Panc1 (cell line): ENCODE data around the gene MOB2. TPM values are rescaled to one million over a fixed set of nuclear protein-coding genes. Genes with fewer than 3 reads are reported as not detected.
A peak's percentile ranks its signal among the peaks of the same experiment; 100 is the strongest.

Experiments
- ATAC-seq: fragments of 200-7000 bp; cut with Tn5 transposase; 2 replicates; pipeline ENCODE4 v1.9.1; 2020; ENCODE audit warnings: mild to moderate bottlenecking, moderate library complexity
- BruUV-seq: library from RNA; stranded (reverse); fragments of 400-500 nt; replicated peaks from 2 replicates; lab custom pipeline; 2021; lab: Mats Ljungman, UMichigan
- CTCF ChIA-PET: fragments of 300-600 bp; sonication (Branson Sonifier 250); formaldehyde crosslinking; loops from one replicate; lab custom pipeline; 2022; ENCODE audit warnings: antibody characterized with exemption; lab: Charles Lee
- POLR2A ChIA-PET: fragments of 300-600 bp; sonication (Branson Sonifier 250); formaldehyde crosslinking; loops from one replicate; lab custom pipeline; 2022; ENCODE audit warnings: antibody characterized with exemption; lab: Charles Lee
- DNase-seq: peaks from one replicate; pipeline ENCODE4 v3.0.0-alpha.2; 2010; ENCODE audit warnings: low read depth, low spot score
- H3K27ac ChIP-seq: 2 replicates; pipeline ENCODE4 v1.5.1; 2011; ENCODE audit warnings: mild to moderate bottlenecking, low read length, inconsistent platforms
- H3K27me3 ChIP-seq: fragments of 200-500 bp; sonication (Bioruptor generic); 2 replicates; pipeline ENCODE4 v1.6.0; 2014; ENCODE audit warnings: low read length, inconsistent platforms; ENCODE audit not compliant: control insufficient read depth, insufficient read depth
- H3K36me3 ChIP-seq: fragments of 200-500 bp; sonication (Bioruptor generic); 2 replicates; pipeline ENCODE4 v1.5.1; 2014; ENCODE audit warnings: inconsistent platforms, mild to moderate bottlenecking, low read length, moderate library complexity; ENCODE audit not compliant: control insufficient read depth, insufficient read depth
- H3K4me1 ChIP-seq: 2 replicates; pipeline ENCODE4 v1.5.1; 2011; ENCODE audit warnings: inconsistent platforms, mild to moderate bottlenecking, low read length, moderate library complexity; ENCODE audit not compliant: control insufficient read depth, insufficient read depth
- H3K4me3 ChIP-seq, 2 experiments: 2 replicates each; pipeline ENCODE4 v1.5.1; 2011 to 2012; ENCODE audit warnings: low read depth in 2 of 2, low read length in 2 of 2, mild to moderate bottlenecking in 2 of 2, inconsistent platforms in 1 of 2, moderate library complexity in 1 of 2
- H3K9me3 ChIP-seq: fragments of 200-500 bp; sonication (Bioruptor generic); 2 replicates; pipeline ENCODE4 v1.5.1; 2014; ENCODE audit warnings: low read depth, mild to moderate bottlenecking, inconsistent platforms, low read length, moderate library complexity; ENCODE audit not compliant: control insufficient read depth, insufficient read depth
- POLR2AphosphoS5 ChIP-seq: IDR thresholded peaks from 2 replicates; pipeline ENCODE4 v1.6.1; 2012; ENCODE audit warnings: mild to moderate bottlenecking, low read depth, low read length, moderate library complexity
- SIN3A ChIP-seq: IDR thresholded peaks from 2 replicates; pipeline ENCODE4 v1.6.1; 2012; ENCODE audit warnings: low read depth, mild to moderate bottlenecking, low read length, moderate library complexity, borderline replicate concordance; ENCODE audit not compliant: insufficient read depth
- TCF7L2 ChIP-seq: IDR thresholded peaks from 2 replicates; pipeline ENCODE4 v1.6.1; 2011; ENCODE audit warnings: mild to moderate bottlenecking, low read depth, low read length, inconsistent platforms
- in situ Hi-C: cut with HindIII; loops from 2 replicates; pipeline ENCODE4 v1.10.0; 2016; ENCODE audit warnings: low sequenced_read_pairs, low pct_unique_long_range_greater_than_20kb
- intact Hi-C: fragments of 100-400 bp; cut with micrococcal nuclease; formaldehyde crosslinking; loops from one replicate; pipeline ENCODE4 v1.10.0; 2022; ENCODE audit not compliant: unreplicated experiment
- total RNA-seq: library from RNA; stranded (reverse); gene quantifications from one replicate; pipeline ENCODE4 v1.2.1, GENCODE V29; 2021; ENCODE audit not compliant: unreplicated experiment
- TF ChIP-seq, protein P1 (sequence below): fragments of 450-650 bp; IDR thresholded peaks from 2 replicates; pipeline ENCODE4 v1.5.1; 2017; ENCODE audit warnings: mild to moderate bottlenecking
- TF ChIP-seq, protein P2 (sequence below), 2 experiments: IDR thresholded peaks; 2 replicates each; pipeline ENCODE4 v1.6.1; 2011 to 2012; ENCODE audit warnings: low read depth in 2 of 2, control low read depth in 1 of 2, low read length in 1 of 2, mild to moderate bottlenecking in 1 of 2, moderate library complexity in 1 of 2; ENCODE audit not compliant: insufficient read depth in 1 of 2

Gene MOB2
- total RNA-seq, 1 experiment from 2014 or later: 51.2 TPM

DNA sequence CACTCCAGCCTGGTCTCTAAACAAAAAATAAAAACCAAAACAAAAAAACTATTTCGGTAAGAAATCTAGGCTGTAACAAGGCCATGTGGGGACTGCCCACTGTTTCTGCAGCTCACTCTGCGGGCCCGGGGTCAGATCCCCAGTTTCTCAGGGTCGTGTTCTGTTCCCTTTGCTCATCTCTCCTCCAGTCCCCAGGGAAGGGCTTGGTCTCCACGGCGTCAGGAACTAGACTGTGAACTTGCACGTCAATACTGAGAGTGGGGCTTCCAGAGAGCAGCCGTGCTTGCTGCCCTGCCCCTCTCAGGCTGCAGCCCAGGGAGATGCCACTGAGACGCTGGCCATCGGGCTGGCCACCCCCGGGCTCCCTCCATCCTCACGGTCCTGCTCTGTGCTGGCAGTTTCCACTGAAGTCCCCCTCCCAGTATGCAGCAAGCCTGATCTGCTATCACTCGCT lies 33.7 kb upstream of the MOB2 start:
- Histone ChIP-seq H3K4me3 (no peak overlapping the region), H3K36me3 (no peaks in the 10 kb centered on the region), H3K4me1 (peaks cover 18% of the 10 kb centered on the region), H3K9me3 (no peaks in the 10 kb centered on the region), H3K27me3 (no peaks in the 10 kb centered on the region), H3K27ac (no peak overlapping the region)
- intact Hi-C loops: no loop called here
- no peak for DNase-seq
- in situ Hi-C loops: no loop called here
- no TSS peak for BruUV-seq
- TF ChIP-seq, protein P1, sequence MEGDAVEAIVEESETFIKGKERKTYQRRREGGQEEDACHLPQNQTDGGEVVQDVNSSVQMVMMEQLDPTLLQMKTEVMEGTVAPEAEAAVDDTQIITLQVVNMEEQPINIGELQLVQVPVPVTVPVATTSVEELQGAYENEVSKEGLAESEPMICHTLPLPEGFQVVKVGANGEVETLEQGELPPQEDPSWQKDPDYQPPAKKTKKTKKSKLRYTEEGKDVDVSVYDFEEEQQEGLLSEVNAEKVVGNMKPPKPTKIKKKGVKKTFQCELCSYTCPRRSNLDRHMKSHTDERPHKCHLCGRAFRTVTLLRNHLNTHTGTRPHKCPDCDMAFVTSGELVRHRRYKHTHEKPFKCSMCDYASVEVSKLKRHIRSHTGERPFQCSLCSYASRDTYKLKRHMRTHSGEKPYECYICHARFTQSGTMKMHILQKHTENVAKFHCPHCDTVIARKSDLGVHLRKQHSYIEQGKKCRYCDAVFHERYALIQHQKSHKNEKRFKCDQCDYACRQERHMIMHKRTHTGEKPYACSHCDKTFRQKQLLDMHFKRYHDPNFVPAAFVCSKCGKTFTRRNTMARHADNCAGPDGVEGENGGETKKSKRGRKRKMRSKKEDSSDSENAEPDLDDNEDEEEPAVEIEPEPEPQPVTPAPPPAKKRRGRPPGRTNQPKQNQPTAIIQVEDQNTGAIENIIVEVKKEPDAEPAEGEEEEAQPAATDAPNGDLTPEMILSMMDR: no peak
- TF ChIP-seq TCF7L2 (no peak), POLR2AphosphoS5 (no peak), SIN3A (no peak)
- no peak for ATAC-seq
- ChIA-PET POLR2A (no interaction called here), CTCF (no interaction called here)

DNA sequence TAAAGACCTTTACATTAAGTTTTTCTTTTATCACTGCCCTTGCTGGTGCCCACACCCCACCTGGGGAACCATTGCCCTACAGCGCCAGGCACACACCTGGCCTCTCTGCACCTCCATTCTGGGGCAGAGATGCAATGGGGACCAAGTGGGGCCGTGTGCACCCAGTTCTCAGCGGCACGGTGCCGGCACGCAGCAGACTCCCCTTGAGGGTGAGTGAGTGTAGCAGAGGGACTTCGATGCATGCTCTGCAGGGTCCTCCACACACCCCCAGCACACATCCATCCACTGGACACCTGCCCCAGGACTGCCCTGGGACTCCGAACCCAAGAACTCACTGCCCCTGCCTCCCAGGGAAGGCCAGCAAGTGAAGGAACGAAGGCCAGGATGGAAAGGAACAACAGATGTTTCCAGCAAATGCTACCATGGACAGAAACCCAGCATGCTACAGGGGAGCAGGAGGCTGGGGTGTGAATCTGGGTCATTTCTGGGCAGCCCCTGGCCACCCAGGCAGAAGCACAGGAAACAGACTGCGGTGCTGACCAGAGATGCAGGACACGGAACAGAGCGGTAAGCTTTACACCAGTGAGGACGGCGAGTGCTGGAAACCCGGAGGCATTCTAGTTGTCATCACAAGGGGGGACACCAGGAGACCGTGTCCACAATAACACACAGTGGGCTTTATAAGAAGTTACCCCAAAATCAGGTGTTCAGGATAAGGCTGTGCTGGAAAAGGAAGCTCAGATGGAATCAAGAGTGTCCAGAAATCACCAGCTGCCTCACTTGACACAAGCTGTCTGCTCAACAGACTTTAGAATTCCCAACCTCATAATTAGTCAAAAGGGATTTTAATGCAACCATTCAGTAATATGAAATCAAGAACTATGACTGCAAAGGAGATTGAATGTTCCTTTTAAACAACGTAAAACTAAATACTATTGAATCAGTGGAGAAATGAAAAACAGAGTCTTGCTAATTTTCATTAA lies 32.7 kb upstream of the MOB2 start:
- DNase-seq: no peak
- no peak for ATAC-seq
- Histone ChIP-seq H3K9me3 (no peaks in the 10 kb centered on the region), H3K36me3 (no peaks in the 10 kb centered on the region), H3K4me3 (no peak overlapping the region), H3K27me3 (no peaks in the 10 kb centered on the region), H3K4me1 (peaks cover 22% of the 10 kb centered on the region), H3K27ac (no peak overlapping the region)
- intact Hi-C loops: loop anchor here (10.0 kb wide), 2 partner anchors 215 to 315 kb away; partner anchors contain the start of gene TOLLIP
- no peak for TF ChIP-seq SIN3A
- TF ChIP-seq, protein P2, sequence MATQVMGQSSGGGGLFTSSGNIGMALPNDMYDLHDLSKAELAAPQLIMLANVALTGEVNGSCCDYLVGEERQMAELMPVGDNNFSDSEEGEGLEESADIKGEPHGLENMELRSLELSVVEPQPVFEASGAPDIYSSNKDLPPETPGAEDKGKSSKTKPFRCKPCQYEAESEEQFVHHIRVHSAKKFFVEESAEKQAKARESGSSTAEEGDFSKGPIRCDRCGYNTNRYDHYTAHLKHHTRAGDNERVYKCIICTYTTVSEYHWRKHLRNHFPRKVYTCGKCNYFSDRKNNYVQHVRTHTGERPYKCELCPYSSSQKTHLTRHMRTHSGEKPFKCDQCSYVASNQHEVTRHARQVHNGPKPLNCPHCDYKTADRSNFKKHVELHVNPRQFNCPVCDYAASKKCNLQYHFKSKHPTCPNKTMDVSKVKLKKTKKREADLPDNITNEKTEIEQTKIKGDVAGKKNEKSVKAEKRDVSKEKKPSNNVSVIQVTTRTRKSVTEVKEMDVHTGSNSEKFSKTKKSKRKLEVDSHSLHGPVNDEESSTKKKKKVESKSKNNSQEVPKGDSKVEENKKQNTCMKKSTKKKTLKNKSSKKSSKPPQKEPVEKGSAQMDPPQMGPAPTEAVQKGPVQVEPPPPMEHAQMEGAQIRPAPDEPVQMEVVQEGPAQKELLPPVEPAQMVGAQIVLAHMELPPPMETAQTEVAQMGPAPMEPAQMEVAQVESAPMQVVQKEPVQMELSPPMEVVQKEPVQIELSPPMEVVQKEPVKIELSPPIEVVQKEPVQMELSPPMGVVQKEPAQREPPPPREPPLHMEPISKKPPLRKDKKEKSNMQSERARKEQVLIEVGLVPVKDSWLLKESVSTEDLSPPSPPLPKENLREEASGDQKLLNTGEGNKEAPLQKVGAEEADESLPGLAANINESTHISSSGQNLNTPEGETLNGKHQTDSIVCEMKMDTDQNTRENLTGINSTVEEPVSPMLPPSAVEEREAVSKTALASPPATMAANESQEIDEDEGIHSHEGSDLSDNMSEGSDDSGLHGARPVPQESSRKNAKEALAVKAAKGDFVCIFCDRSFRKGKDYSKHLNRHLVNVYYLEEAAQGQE (IDR thresholded peaks at IDR 0.05; ENCODE audit: insufficient read depth in 1 of 2, low read depth in 2 of 2, low read length in 1 of 2): peak in 1 of 2 experiments; percentile 69; a peak in 1 of 4 replicates
- CTCF ChIA-PET: interaction anchor here (0.6 kb wide), 1 partner anchor 331 kb away, joined by 4 read pairs; no protein-coding TSS in a partner anchor
- no TSS peak for BruUV-seq
- in situ Hi-C loops: no loop called here
- POLR2A ChIA-PET: no interaction called here
